ENCODE results near the gene TIMM50. TPM values are rescaled to one million over a fixed set of nuclear protein-coding genes. Genes with fewer than 3 reads are reported as not detected.

TIMM50 gene
- total RNA-seq, 1 donor from 2014 or later, result 97.2 TPM

- Mint-ChIP-seq H3K9me3 (ENCODE audit: unreplicated experiment) (peaks cover 4% of the 10 kb centered on the region), H3K4me1 (ENCODE audit: low read depth, unreplicated experiment) (no peaks in the 10 kb centered on the region), H3K36me3 (ENCODE audit: low read depth, unreplicated experiment) (peaks cover 3% of the 10 kb centered on the region), H3K27me3 (ENCODE audit: low read depth, unreplicated experiment) (peaks cover 45% of the 10 kb centered on the region), H3K27ac (ENCODE audit: unreplicated experiment) (no peak overlapping the region), H3K4me3 (ENCODE audit: unreplicated experiment) (no peak overlapping the region)
- peaks cover 41% of the 10 kb centered on the region for H3K27me3 ChIP-seq (ENCODE audit: insufficient read depth, low read length)
- FAIRE-seq (no peak), DNase-seq (ENCODE audit: low read depth) (no peak)
- peaks cover 8% of the 10 kb centered on the region for H3K4me1 ChIP-seq (ENCODE audit: insufficient read depth, low read length)
- no peak for TF ChIP-seq CTCF (IDR thresholded peaks at IDR 0.05; ENCODE audit: insufficient read depth, low read depth, low read length)
- no peak for TF ChIP-seq EZH2 (IDR thresholded peaks at IDR 0.05; ENCODE audit: insufficient read depth, low read length)
- no peaks in the 10 kb centered on the region for H4K20me1 ChIP-seq (ENCODE audit: insufficient read depth, low read length)
- no peaks in the 10 kb centered on the region for H3K79me2 ChIP-seq (ENCODE audit: insufficient read depth, low read length)
- no peak overlapping the region for H3K9ac ChIP-seq (ENCODE audit: low read length)
- H3K36me3 ChIP-seq (ENCODE audit: insufficient read depth, low read length), result no peaks in the 10 kb centered on the region
- H3K4me2 ChIP-seq (ENCODE audit: low read length), result no peak overlapping the region
- H2AFZ ChIP-seq (ENCODE audit: low read depth, low read length), result no peak overlapping the region
- peaks cover 2% of the 10 kb centered on the region for H3K9me3 ChIP-seq (ENCODE audit: insufficient read depth, low read depth, low read length)
- H3K27ac ChIP-seq (ENCODE audit: low read depth, low read length), result no peak overlapping the region
- no peak overlapping the region for H3K4me3 ChIP-seq (ENCODE audit: insufficient read depth, low read depth, low read length)
Observed at GRCh38 chr19:39516270-39516669, 35.6 kb downstream of the TIMM50 start.

- Histone ChIP-seq H2AFZ (ENCODE audit: low read depth, low read length) (no peak overlapping the region), H3K4me1 (ENCODE audit: insufficient read depth, low read length) (peaks cover 8% of the 10 kb centered on the region), H3K27me3 (ENCODE audit: insufficient read depth, low read length) (peaks cover 41% of the 10 kb centered on the region), H3K4me2 (ENCODE audit: low read length) (no peak overlapping the region), H3K4me3 (ENCODE audit: insufficient read depth, low read depth, low read length) (no peak overlapping the region), H3K36me3 (ENCODE audit: insufficient read depth, low read length) (no peaks in the 10 kb centered on the region), H3K79me2 (ENCODE audit: insufficient read depth, low read length) (no peaks in the 10 kb centered on the region), H3K27ac (ENCODE audit: low read depth, low read length) (no peak overlapping the region), H3K9ac (ENCODE audit: low read length) (no peak overlapping the region), H3K9me3 (ENCODE audit: insufficient read depth, low read depth, low read length) (peaks cover 2% of the 10 kb centered on the region), H4K20me1 (ENCODE audit: insufficient read depth, low read length) (no peaks in the 10 kb centered on the region)
- FAIRE-seq (no peak), DNase-seq (ENCODE audit: low read depth) (no peak)
- no peak for TF ChIP-seq CTCF (IDR thresholded peaks at IDR 0.05; ENCODE audit: insufficient read depth, low read depth, low read length)
- no peak for TF ChIP-seq EZH2 (IDR thresholded peaks at IDR 0.05; ENCODE audit: insufficient read depth, low read length)
- Mint-ChIP-seq H3K36me3 (ENCODE audit: low read depth, unreplicated experiment) (peaks cover 3% of the 10 kb centered on the region), H3K9me3 (ENCODE audit: unreplicated experiment) (peaks cover 4% of the 10 kb centered on the region), H3K27ac (ENCODE audit: unreplicated experiment) (no peak overlapping the region), H3K4me1 (ENCODE audit: low read depth, unreplicated experiment) (no peaks in the 10 kb centered on the region), H3K4me3 (ENCODE audit: unreplicated experiment) (peak overlapping the region; percentile 37), H3K27me3 (ENCODE audit: low read depth, unreplicated experiment) (peaks cover 44% of the 10 kb centered on the region)
Observed at GRCh38 chr19:39517432-39517831, 36.8 kb downstream of the TIMM50 start.

- H3K27ac Mint-ChIP-seq (ENCODE audit: unreplicated experiment), result no peak overlapping the region
- no peaks in the 10 kb centered on the region for H3K79me2 ChIP-seq (ENCODE audit: insufficient read depth, low read length)
- no peaks in the 10 kb centered on the region for H4K20me1 ChIP-seq (ENCODE audit: insufficient read depth, low read length)
- no peak overlapping the region for H3K9ac ChIP-seq (ENCODE audit: low read length)
- no peak overlapping the region for H3K27ac ChIP-seq (ENCODE audit: low read depth, low read length)
- H2AFZ ChIP-seq (ENCODE audit: low read depth, low read length), result no peak overlapping the region
- peaks cover 36% of the 10 kb centered on the region for H3K27me3 ChIP-seq (ENCODE audit: insufficient read depth, low read length)
- H3K4me1 Mint-ChIP-seq (ENCODE audit: low read depth, unreplicated experiment), result no peaks in the 10 kb centered on the region
- DNase-seq (ENCODE audit: low read depth) (no peak), FAIRE-seq (no peak)
- peaks cover 3% of the 10 kb centered on the region for H3K36me3 Mint-ChIP-seq (ENCODE audit: low read depth, unreplicated experiment)
- H3K4me1 ChIP-seq (ENCODE audit: insufficient read depth, low read length), result peaks cover 8% of the 10 kb centered on the region
- peaks cover 37% of the 10 kb centered on the region for H3K27me3 Mint-ChIP-seq (ENCODE audit: low read depth, unreplicated experiment)
- peaks cover 4% of the 10 kb centered on the region for H3K9me3 Mint-ChIP-seq (ENCODE audit: unreplicated experiment)
- no peak overlapping the region for H3K4me3 ChIP-seq (ENCODE audit: insufficient read depth, low read depth, low read length)
- H3K4me2 ChIP-seq (ENCODE audit: low read length), result no peak overlapping the region
- H3K36me3 ChIP-seq (ENCODE audit: insufficient read depth, low read length), result no peaks in the 10 kb centered on the region
- TF ChIP-seq EZH2 (IDR thresholded peaks at IDR 0.05; ENCODE audit: insufficient read depth, low read length) (no peak), CTCF (IDR thresholded peaks at IDR 0.05; ENCODE audit: insufficient read depth, low read depth, low read length) (no peak)
- no peak overlapping the region for H3K4me3 Mint-ChIP-seq (ENCODE audit: unreplicated experiment)
- H3K9me3 ChIP-seq (ENCODE audit: insufficient read depth, low read depth, low read length), result peaks cover 2% of the 10 kb centered on the region
Observed at GRCh38 chr19:39518458-39518857, 37.8 kb downstream of the TIMM50 start.

All from astrocyte (in vitro differentiated cells and primary cell).